HCT116 (cell line): ENCODE results near the gene CTBP1. TPM values are rescaled to one million over a fixed set of nuclear protein-coding genes. Genes with fewer than 3 reads are reported as not detected.

ENCODE experiments used
- ATAC-seq: fragments of 200-7000 bp; cut with Tn5 transposase; 2 replicates; pipeline ENCODE4 v1.9.1; 2020; ENCODE audit warnings: mild to moderate bottlenecking, moderate library complexity
- BruUV-seq: library from RNA; stranded (reverse); fragments of 400-500 nt; replicated peaks from 2 replicates; lab custom pipeline; 2021; lab: Mats Ljungman, UMichigan
- CTCF ChIA-PET: fragments of 300-600 bp; sonication (Branson Sonifier 250); formaldehyde crosslinking; loops from one replicate; lab custom pipeline; 2021; ENCODE audit warnings: antibody characterized with exemption; lab: Charles Lee
- POLR2A ChIA-PET: fragments of 300-600, 350-600 bp; sonication (Branson Sonifier 250); formaldehyde crosslinking; loops from one replicate; lab custom pipeline; 2021; ENCODE audit warnings: antibody characterized with exemption; lab: Charles Lee
- RAD21 ChIA-PET, 2 experiments: fragments of 300-600 bp; sonication (Branson Sonifier 250); formaldehyde crosslinking; loops; one replicate each; lab custom pipeline; 2023; ENCODE audit warnings: low total read pairs in 2 of 2; ENCODE audit not compliant: uncharacterized antibody in 2 of 2, unreplicated experiment in 2 of 2, low non-redundant PET in 1 of 2; lab: Charles Lee
- DNase-seq: peaks from one replicate; pipeline ENCODE4 v3.0.0-alpha.2; 2010; ENCODE audit warnings: low read depth, low spot score
- H2AFZ ChIP-seq: fragments of 200-600 bp; shearing (Covaris generic), sonication (generic); 2 replicates; pipeline ENCODE4 v1.6.1; 2017; ENCODE audit warnings: low read depth, mixed run types, mixed read lengths, antibody characterized with exemption, low read length; ENCODE audit not compliant: poor library complexity, severe bottlenecking
- H3K27ac ChIP-seq: 2 replicates; pipeline ENCODE4 v1.5.1; 2012; ENCODE audit warnings: low read depth, low read length
- H3K27me3 ChIP-seq: fragments of 200-600 bp; sonication (generic); 2 replicates; pipeline ENCODE4 v1.6.1; 2016; ENCODE audit warnings: mixed run types, low read length, mixed read lengths; ENCODE audit not compliant: insufficient read depth
- H3K36me3 ChIP-seq, 2 experiments: fragments of 200-500 bp in 1 of 2; fragments of 200-600 bp in 1 of 2; sonication (Bioruptor generic) in 1 of 2; sonication (generic) in 1 of 2; 2 replicates each; pipeline versions ENCODE4 v1.5.1 to v1.6.1; 2014 to 2016; ENCODE audit warnings: low read length in 2 of 2, inconsistent platforms in 1 of 2, mixed read lengths in 1 of 2, mixed run types in 1 of 2; ENCODE audit not compliant: insufficient read depth in 2 of 2, control insufficient read depth in 1 of 2
- H3K4me1 ChIP-seq, 2 experiments: fragments of 200-600 bp in 1 of 2; sonication (generic) in 1 of 2; 2 replicates each; pipeline versions ENCODE4 v1.5.1 to v1.6.1; 2012 to 2017; ENCODE audit warnings: low read length in 2 of 2, inconsistent platforms in 1 of 2, mild to moderate bottlenecking in 1 of 2, mixed read lengths in 1 of 2, mixed run types in 1 of 2, moderate library complexity in 1 of 2; ENCODE audit not compliant: insufficient read depth in 2 of 2, control insufficient read depth in 1 of 2
- H3K4me2 ChIP-seq: fragments of 200-600 bp; sonication (generic); 2 replicates; pipeline ENCODE4 v1.6.1; 2017; ENCODE audit warnings: mixed run types, low read length, mixed read lengths
- H3K4me3 ChIP-seq, 2 experiments: fragments of 200-600 bp in 1 of 2; sonication (generic) in 1 of 2; replicated peaks in 1 of 2; 2 replicates each; pipeline ENCODE4 v1.5.1; 2011 to 2016; ENCODE audit warnings: low read length in 2 of 2, control low read depth in 1 of 2, low read depth in 1 of 2, mild to moderate bottlenecking in 1 of 2, mixed read lengths in 1 of 2, mixed run types in 1 of 2
- H3K79me2 ChIP-seq: fragments of 200-600 bp; sonication (generic); 2 replicates; pipeline ENCODE4 v1.6.1; 2017; ENCODE audit warnings: mild to moderate bottlenecking, mixed run types, low read length, moderate library complexity, mixed read lengths; ENCODE audit not compliant: insufficient read depth
- H3K9ac ChIP-seq: fragments of 200-600 bp; sonication (generic); 2 replicates; pipeline ENCODE4 v1.6.1; 2016; ENCODE audit warnings: low read length, mixed read lengths
- H3K9me2 ChIP-seq: fragments of 200-600 bp; sonication (generic), shearing (Covaris generic); 2 replicates; pipeline ENCODE4 v1.6.1; 2017; ENCODE audit warnings: mixed run types, mild to moderate bottlenecking, moderate library complexity; ENCODE audit not compliant: insufficient read depth
- H3K9me3 ChIP-seq, 2 experiments: fragments of 200-500 bp in 1 of 2; fragments of 200-600 bp in 1 of 2; sonication (Bioruptor generic) in 1 of 2; sonication (generic) in 1 of 2; 2 replicates each; pipeline ENCODE4 v1.6.1; 2014 to 2017; ENCODE audit warnings: low read length in 2 of 2, mixed read lengths in 2 of 2, inconsistent platforms in 1 of 2, low read depth in 1 of 2, mild to moderate bottlenecking in 1 of 2, mixed run types in 1 of 2, moderate library complexity in 1 of 2; ENCODE audit not compliant: control insufficient read depth in 1 of 2, insufficient read depth in 1 of 2
- H4K20me1 ChIP-seq: fragments of 200-600 bp; sonication (generic), shearing (Covaris generic); 2 replicates; pipeline ENCODE4 v1.6.1; 2017; ENCODE audit warnings: mixed run types, mild to moderate bottlenecking, moderate library complexity; ENCODE audit not compliant: insufficient read depth
- CEBPB ChIP-seq: IDR thresholded peaks from 2 replicates; pipeline ENCODE4 v1.6.1; 2012; ENCODE audit warnings: low read depth
- CTCF ChIP-seq, 3 experiments: fragments of 200-600 bp in 1 of 3; sonication (generic) in 1 of 3; IDR thresholded peaks in 2 of 3; conservative IDR thresholded peaks in 1 of 3; 2 replicates each; pipeline ENCODE4 v1.5.1; 2012 to 2017; ENCODE audit warnings: low read depth in 2 of 3, low read length in 2 of 3, antibody characterized with exemption in 1 of 3, borderline replicate concordance in 1 of 3, control low read depth in 1 of 3, mild to moderate bottlenecking in 1 of 3, mixed read lengths in 1 of 3, mixed run types in 1 of 3, moderate library complexity in 1 of 3; ENCODE audit not compliant: insufficient read depth in 1 of 3
- EZH2phosphoT487 ChIP-seq: fragments of 200-600 bp; IDR thresholded peaks from 2 replicates; pipeline ENCODE4 v1.6.1; 2018; ENCODE audit warnings: antibody characterized with exemption, borderline replicate concordance
- POLR2A ChIP-seq: IDR thresholded peaks from 2 replicates; pipeline ENCODE4 v1.7.0; 2011; ENCODE audit warnings: borderline replicate concordance; ENCODE audit not compliant: insufficient read depth, insufficient read length; ENCODE audit errors: extremely low read depth
- POLR2AphosphoS5 ChIP-seq: IDR thresholded peaks from 2 replicates; pipeline ENCODE4 v1.6.1; 2011; ENCODE audit warnings: mild to moderate bottlenecking, low read depth, low read length, moderate library complexity
- RAD21 ChIP-seq: IDR thresholded peaks from 2 replicates; pipeline ENCODE4 v1.6.1; 2012; ENCODE audit warnings: low read depth, mild to moderate bottlenecking
- ZBTB33 ChIP-seq: IDR thresholded peaks from 2 replicates; pipeline ENCODE4 v1.6.1; 2011; ENCODE audit warnings: mild to moderate bottlenecking, low read length, moderate library complexity; ENCODE audit not compliant: insufficient replicate concordance; ENCODE audit errors: extremely low read depth
- ZFX ChIP-seq: fragments of 450-650 bp; IDR thresholded peaks from 2 replicates; pipeline ENCODE4 v1.6.1; 2017
- ZNF274 ChIP-seq: fragments of 200-500 bp; sonication (Bioruptor generic); IDR thresholded peaks from 2 replicates; pipeline ENCODE4 v1.6.1; 2014; ENCODE audit warnings: mild to moderate bottlenecking, low read depth, low read length, inconsistent platforms
- intact Hi-C: fragments of 100-400 bp; cut with micrococcal nuclease; formaldehyde crosslinking; loops from 2 replicates; pipeline ENCODE4 v1.10.0; 2022
- total RNA-seq: library from RNA; stranded (reverse); gene quantifications from one replicate; pipeline ENCODE4 v1.2.1, GENCODE V29; 2021; ENCODE audit not compliant: unreplicated experiment

CTBP1 gene
- total RNA-seq, 1 experiment from 2014 or later = 175 TPM

- no peak overlapping the region for H2AFZ ChIP-seq
- no peaks in the 10 kb centered on the region for H3K27me3 ChIP-seq
- ATAC-seq (no peak), DNase-seq (no peak)
- H3K79me2 ChIP-seq = peaks cover 15% of the 10 kb centered on the region; the same call in 1 of the 2 replicates
- no peak overlapping the region for H3K4me3 ChIP-seq
- H4K20me1 ChIP-seq = no peaks in the 10 kb centered on the region
- no peak overlapping the region for H3K27ac ChIP-seq
- ChIA-PET RAD21 (no interaction called here), POLR2A (no interaction called here), CTCF (no interaction called here)
- intact Hi-C loops = no loop called here
- H3K9me2 ChIP-seq = no peaks in the 10 kb centered on the region
- H3K9me3 ChIP-seq = no peaks in the 10 kb centered on the region
- H3K9ac ChIP-seq = no peak overlapping the region
- no peaks in the 10 kb centered on the region for H3K4me1 ChIP-seq
- H3K4me2 ChIP-seq = no peak overlapping the region
- H3K36me3 ChIP-seq = peaks cover 26 to 30% of the 10 kb centered on the region in 2 experiments
- TF ChIP-seq ZFX = no peak
- TF ChIP-seq CTCF (IDR thresholded peaks at IDR 0.05 in 2 of 3, conservative IDR thresholded peaks at IDR 0.05 in 1 of 3; ENCODE audit: borderline replicate concordance in 1 of 3, insufficient read depth in 1 of 3, low read depth in 2 of 3, low read length in 2 of 3) = no peak
- TF ChIP-seq CEBPB = no peak
- no peak for TF ChIP-seq POLR2AphosphoS5
- no peak for TF ChIP-seq EZH2phosphoT487
- TF ChIP-seq, all 23 proteins: peak for 0
- no TSS peak for BruUV-seq
Observed at GRCh38 chr4:1221155-1221870, 27.6 kb downstream of the CTBP1 start.

- H3K4me2 ChIP-seq = no peak overlapping the region
- H3K36me3 ChIP-seq = peaks cover 25 to 33% of the 10 kb centered on the region in 2 experiments
- H3K79me2 ChIP-seq = peaks cover 17% of the 10 kb centered on the region; the same call in 1 of the 2 replicates
- no peaks in the 10 kb centered on the region for H3K9me3 ChIP-seq
- no peaks in the 10 kb centered on the region for H3K4me1 ChIP-seq
- DNase-seq (no peak), ATAC-seq (no peak)
- no peak for TF ChIP-seq CTCF (IDR thresholded peaks at IDR 0.05 in 2 of 3, conservative IDR thresholded peaks at IDR 0.05 in 1 of 3; ENCODE audit: borderline replicate concordance in 1 of 3, insufficient read depth in 1 of 3, low read depth in 2 of 3, low read length in 2 of 3)
- no peak for TF ChIP-seq RAD21
- TF ChIP-seq EZH2phosphoT487 = no peak
- no peak for TF ChIP-seq ZBTB33
- no peak for TF ChIP-seq ZNF274
- TF ChIP-seq POLR2A = no peak
- H3K4me3 ChIP-seq = no peak overlapping the region
- RAD21 ChIA-PET = interaction anchor here in 1 of 2 experiments (0.8 kb wide), 1 partner anchor 64 kb away, joined by 4 read pairs; no protein-coding TSS in a partner anchor
- CTCF ChIA-PET = no interaction called here
- H3K27me3 ChIP-seq = no peaks in the 10 kb centered on the region
- H2AFZ ChIP-seq = no peak overlapping the region
- intact Hi-C loops = no loop called here
- BruUV-seq = TSS peak; percentile 27
- POLR2A ChIA-PET = no interaction called here
- no peak overlapping the region for H3K9ac ChIP-seq
- H3K9me2 ChIP-seq = no peaks in the 10 kb centered on the region
- no peak overlapping the region for H3K27ac ChIP-seq
- no peaks in the 10 kb centered on the region for H4K20me1 ChIP-seq
Observed at GRCh38 chr4:1220566-1220965, 28.4 kb downstream of the CTBP1 start.
